GM12878 (cell line): ENCODE data around the gene ARHGEF11. TPM values are rescaled to one million over a fixed set of nuclear protein-coding genes. Genes with fewer than 3 reads are reported as not detected.

Source experiments
- ATAC-seq: fragments of 200-7000 bp; cut with Tn5 transposase; 3 replicates; pipeline ENCODE4 v1.9.1; 2020; ENCODE audit warnings: mild to moderate bottlenecking, moderate library complexity
- BruUV-seq: library from RNA; stranded (reverse); fragments of 400-500 nt; replicated peaks from 2 replicates; lab custom pipeline; 2021; lab: Mats Ljungman, UMichigan
- CTCF ChIA-PET: fragments of 300-600 bp; sonication (Branson Sonifier 250); formaldehyde crosslinking; extraction: SDS; loops from one replicate; lab custom pipeline; 2021; ENCODE audit warnings: inconsistent platforms; lab: Yijun Ruan, JAX
- POLR2A ChIA-PET: fragments of 350-600 bp; formaldehyde crosslinking; extraction: SDS; loops from one replicate; lab custom pipeline; 2021; ENCODE audit warnings: inconsistent platforms; lab: Charles Lee
- RAD21 ChIA-PET: fragments of 300-600 bp; sonication (Branson Sonifier 250); formaldehyde crosslinking; loops from one replicate; lab custom pipeline; 2023; ENCODE audit warnings: antibody characterized with exemption; ENCODE audit not compliant: unreplicated experiment; lab: Charles Lee
- SMC1A ChIA-PET: fragments of 300-600 bp; sonication (Branson Sonifier 250); formaldehyde crosslinking; loops from one replicate; lab custom pipeline; 2023; ENCODE audit not compliant: unreplicated experiment, uncharacterized antibody; lab: Charles Lee
- DNase-seq: peaks from one replicate; pipeline ENCODE4 v3.0.0-alpha.2; 2011; ENCODE audit warnings: low read depth, low spot score
- FAIRE-seq: peaks from 3 replicates; lab custom pipeline; 2011; peaks lifted over from hg19 to GRCh38; lab: Jason Lieb, UNC
- H2AFZ ChIP-seq: 2 replicates; pipeline ENCODE4 v1.6.0; 2011; ENCODE audit warnings: low read depth, low read length, control low read depth; ENCODE audit not compliant: control insufficient read depth
- H3K27ac ChIP-seq: 2 replicates; pipeline ENCODE4 v1.5.1; 2011; ENCODE audit warnings: control low read depth; ENCODE audit not compliant: control insufficient read depth, insufficient read depth
- H3K27me3 ChIP-seq, 2 experiments: replicated peaks in 1 of 2; 2 replicates each; pipeline versions ENCODE4 v1.6.0 to v1.6.1; 2011; ENCODE audit warnings: low read length in 1 of 2; ENCODE audit not compliant: control insufficient read depth in 2 of 2, insufficient read depth in 2 of 2
- H3K36me3 ChIP-seq, 2 experiments: 2 replicates each; pipeline ENCODE4 v1.5.1; 2011; ENCODE audit warnings: low read length in 1 of 2; ENCODE audit not compliant: control insufficient read depth in 2 of 2, insufficient read depth in 2 of 2
- H3K4me1 ChIP-seq: 2 replicates; pipeline ENCODE4 v1.6.1; 2011; ENCODE audit warnings: mild to moderate bottlenecking, low read length, moderate library complexity, mixed read lengths; ENCODE audit not compliant: control insufficient read depth, insufficient read depth
- H3K4me2 ChIP-seq: 2 replicates; pipeline ENCODE4 v1.6.0; 2011; ENCODE audit warnings: control low read depth; ENCODE audit not compliant: control insufficient read depth, insufficient read depth
- H3K4me3 ChIP-seq: fragments of 200-600 bp; sonication (generic); 2 replicates; pipeline ENCODE4 v1.5.1; 2016
- H3K79me2 ChIP-seq: 2 replicates; pipeline ENCODE4 v1.6.0; 2011; ENCODE audit warnings: low read length; ENCODE audit not compliant: control insufficient read depth, insufficient read depth
- H3K9ac ChIP-seq: 2 replicates; pipeline ENCODE4 v1.8.0; 2011; ENCODE audit warnings: low read length, control low read depth, mixed read lengths; ENCODE audit not compliant: control insufficient read depth, insufficient read depth
- H3K9me3 ChIP-seq: replicated peaks from 3 replicates; pipeline ENCODE4 v1.5.1; 2011; ENCODE audit warnings: mild to moderate bottlenecking, low read length; ENCODE audit not compliant: control insufficient read depth, insufficient read depth
- H4K20me1 ChIP-seq: 2 replicates; pipeline ENCODE4 v1.6.0; 2011; ENCODE audit not compliant: control insufficient read depth, insufficient read depth
- CBX3 ChIP-seq: fragments of 200-600 bp; sonication (generic); IDR thresholded peaks from 2 replicates; pipeline ENCODE4 v1.6.1; 2016; ENCODE audit warnings: low read depth, borderline replicate concordance
- E2F8 ChIP-seq: fragments of 450-650 bp; IDR thresholded peaks from 2 replicates; pipeline ENCODE4 v1.6.1; 2018; ENCODE audit warnings: mild to moderate bottlenecking, low read depth, moderate library complexity; ENCODE audit not compliant: partially characterized antibody
- EGR1 ChIP-seq, 2 experiments: IDR thresholded peaks; 1 replicate in 1 of 2; 2 replicates in 1 of 2; pipeline ENCODE4 v1.6.1; 2011 to 2012; ENCODE audit warnings: low read depth in 2 of 2, low read length in 2 of 2, borderline replicate concordance in 1 of 2, mild to moderate bottlenecking in 1 of 2, moderate library complexity in 1 of 2
- ELK1 ChIP-seq: IDR thresholded peaks from 2 replicates; pipeline ENCODE4 v1.6.1; 2012; ENCODE audit warnings: low read depth, low read length, improper control_type of control experiment
- MEF2B ChIP-seq: fragments of 450-650 bp; IDR thresholded peaks from 2 replicates; pipeline ENCODE4 v1.6.1; 2018; ENCODE audit warnings: mild to moderate bottlenecking, moderate library complexity; ENCODE audit not compliant: partially characterized antibody, poor library complexity, severe bottlenecking
- RCOR1 ChIP-seq: conservative IDR thresholded peaks from 2 replicates; pipeline ENCODE4 v1.6.1; 2012; ENCODE audit warnings: low read depth, low read length, improper control_type of control experiment
- RELA ChIP-seq: fragments of 450-650 bp; IDR thresholded peaks from 2 replicates; pipeline ENCODE4 v1.8.0; 2014; ENCODE audit warnings: borderline replicate concordance; ENCODE audit not compliant: partially characterized antibody
- TAF1 ChIP-seq: IDR thresholded peaks from 2 replicates; pipeline ENCODE4 v1.6.1; 2011; ENCODE audit warnings: mild to moderate bottlenecking, low read depth, low read length, borderline replicate concordance
- USF1 ChIP-seq: IDR thresholded peaks from 2 replicates; pipeline ENCODE4 v1.6.1; 2011; ENCODE audit warnings: borderline replicate concordance, low read depth, mild to moderate bottlenecking, moderate library complexity, mixed read lengths, low read length; ENCODE audit not compliant: insufficient read depth; ENCODE audit errors: extremely low read length
- WRNIP1 ChIP-seq: IDR thresholded peaks from 2 replicates; pipeline ENCODE4 v1.6.1; 2011; ENCODE audit warnings: low read depth, low read length, improper control_type of control experiment, borderline replicate concordance
- ZBTB4 ChIP-seq: fragments of 450-650 bp; formaldehyde crosslinking; IDR thresholded peaks from 2 replicates; pipeline ENCODE4 v1.4.0; 2022; ENCODE audit warnings: mild to moderate bottlenecking, moderate library complexity
- WGBS: methylation state at CpG from one replicate; pipeline ENCODE4 v1.1.6; 2016; ENCODE audit warnings: low lambda C conversion rate; ENCODE audit not compliant: insufficient replicate concordance, insufficient coverage; ENCODE audit errors: missing lambda C conversion rate; 5-methylcytosine and 5-hydroxymethylcytosine counted together
- in situ Hi-C: fragments of 300-500 bp; cut with MboI; formaldehyde crosslinking; loops from 9 replicates; pipeline ENCODE4 v1.14.3; 2018; ENCODE audit warnings: mixed read lengths
- intact Hi-C: fragments of 100-400 bp; cut with micrococcal nuclease; formaldehyde crosslinking; loops from one replicate; pipeline ENCODE4 v1.14.2; 2022; ENCODE audit not compliant: unreplicated experiment
- polyA plus RNA-seq, 11 experiments: library from polyadenylated mRNA; depleted of rRNA in 4 of 11; unstranded in 6 of 11; stranded (reverse) in 5 of 11; fragments of >200 nt; fragmentation: Nextera tagmentation in 4 of 11; fragmentation: Illumina TruSeq in 1 of 11; extraction: Ambion mirVana in 4 of 11; extraction: Trizol in 1 of 11; gene quantifications; 1 replicate in 1 of 11; 2 replicates in 10 of 11; pipeline versions ENCODE4 v1.2.1 to v1.2.3, GENCODE V29; 2011 to 2016; ENCODE audit warnings: inconsistent platforms in 2 of 11, missing spikeins in 2 of 11, low read depth in 1 of 11
- total RNA-seq, 4 experiments: library from RNA; depleted of rRNA in 3 of 4; stranded (reverse); fragments of >200 nt in 3 of 4; fragmentation: Illumina TruSeq in 1 of 4; extraction: Trizol in 1 of 4; gene quantifications; 2 replicates each; pipeline versions ENCODE4 v1.2.1 to v1.2.3, GENCODE V29; 2013 to 2021

The ARHGEF11 gene
- total and polyA plus RNA-seq, 10 of the 15 experiments (the other 5 are each of a cell fraction or from before 2014, with no cell fraction given): 0.05 to 12.7 (median 1.8) TPM

- no peak for FAIRE-seq
- in situ Hi-C loops: no loop called here
- H2AFZ ChIP-seq: no peak overlapping the region
- H3K4me2 ChIP-seq: no peak overlapping the region
- ChIA-PET SMC1A (no interaction called here), POLR2A (interaction anchor here (0.6 kb wide), 1 partner anchor 82 kb away, joined by 5 read pairs; no protein-coding TSS in a partner anchor), RAD21 (no interaction called here), CTCF (interaction anchor here (1.7 kb wide), 1 partner anchor 99 kb away, joined by 4 read pairs; no protein-coding TSS in a partner anchor)
- no peaks in the 10 kb centered on the region for H3K9me3 ChIP-seq
- no peak overlapping the region for H3K9ac ChIP-seq
- no peaks in the 10 kb centered on the region for H3K79me2 ChIP-seq
- WGBS: 43% methylated on average over 2 of the region's 2 CpGs
- no peak for ATAC-seq
- no peaks in the 10 kb centered on the region for H4K20me1 ChIP-seq
- DNase-seq: no peak
- no peak overlapping the region for H3K4me3 ChIP-seq
- H3K4me1 ChIP-seq: no peaks in the 10 kb centered on the region
- peaks cover 0 to 7% of the 10 kb centered on the region in 2 experiments; a peak in 3 of 4 replicates for H3K36me3 ChIP-seq
- no peak overlapping the region for H3K27ac ChIP-seq
- intact Hi-C loops: no loop called here
- no TSS peak for BruUV-seq
- H3K27me3 ChIP-seq: no peaks in the 10 kb centered on the region
- TF ChIP-seq CBX3 (no peak), RCOR1 (no peak), E2F8 (no peak), USF1 (no peak), ELK1 (no peak), ZBTB4 (CRISPR knock-in tag) (no peak), WRNIP1 (no peak), MEF2B (no peak), TAF1 (no peak), RELA (no peak), EGR1 (IDR thresholded peaks at IDR 0.05; ENCODE audit: borderline replicate concordance in 1 of 2, low read depth in 2 of 2, low read length in 2 of 2) (no peak)
Measured at GRCh38 chr1:156975084-156975483, 70.5 kb downstream of the ARHGEF11 start.
